Tibial artery (tissue), 4 donors: ENCODE measurements around the gene CIDEB.

Experiments
- DNase-seq, 2 donors: peaks; one replicate each; pipeline ENCODE4 v3.0.0-alpha.2; 2019
- H3K27ac ChIP-seq, 2 donors: fragments of 200-600 bp; sonication (generic) in 1 of 2; 1 replicate in 1 of 2; 2 replicates in 1 of 2; pipeline ENCODE4 v1.5.1; 2018 to 2019; ENCODE audit warnings: mild to moderate bottlenecking in 1 of 2
- H3K27me3 ChIP-seq, 2 donors: fragments of 200-600 bp; sonication (generic) in 1 of 2; one replicate each; pipeline versions ENCODE4 v1.5.1 to v1.6.0; 2016 to 2019
- H3K36me3 ChIP-seq, 3 donors: fragments of 200-600 bp; sonication (generic) in 2 of 3; one replicate each; pipeline ENCODE4 v1.5.1; 2016 to 2019; ENCODE audit warnings: mild to moderate bottlenecking in 2 of 3
- H3K4me1 ChIP-seq, 4 donors: fragments of 200-600 bp; sonication (generic) in 2 of 4; 1 replicate in 3 of 4; 2 replicates in 1 of 4; pipeline ENCODE4 v1.5.1; 2016 to 2019
- H3K4me3 ChIP-seq, 2 donors: fragments of 200-600 bp; sonication (generic) in 1 of 2; 1 replicate in 1 of 2; 2 replicates in 1 of 2; pipeline ENCODE4 v1.5.1; 2018 to 2019; ENCODE audit warnings: mild to moderate bottlenecking in 2 of 2
- H3K9me3 ChIP-seq, 3 donors: fragments of 200-600 bp; sonication (generic) in 1 of 3; one replicate each; pipeline ENCODE4 v1.5.1; 2016 to 2019
- CTCF ChIP-seq, 2 experiments: fragments of 200-600 bp in 1 of 2; fragments of 450-650 bp in 1 of 2; IDR thresholded peaks; one replicate each; pipeline ENCODE4 v1.5.1; 2017 to 2019; ENCODE audit warnings: antibody characterized with exemption in 2 of 2, mild to moderate bottlenecking in 1 of 2, moderate library complexity in 1 of 2
- intact Hi-C: fragments of 100-400 bp; cut with DNase I; formaldehyde crosslinking; loops from one replicate; pipeline ENCODE4 v1.15.0; 2023; ENCODE audit warnings: low total_unique reads

Gene CIDEB

GRCh38 chr14:24308342-24309124, 756 bp upstream of the CIDEB start:
- peaks cover 0 to 29% (median 16%) of the 10 kb centered on the region in 4 donors for H3K4me1 ChIP-seq
- no peaks in the 10 kb centered on the region for H3K9me3 ChIP-seq
- H3K4me3 ChIP-seq: no peak overlapping the region
- no peaks in the 10 kb centered on the region for H3K27me3 ChIP-seq
- no peak overlapping the region for H3K27ac ChIP-seq
- no peak for DNase-seq
- peaks cover 29 to 44% (median 38%) of the 10 kb centered on the region in 3 donors for H3K36me3 ChIP-seq
- no peak for TF ChIP-seq CTCF (IDR thresholded peaks at IDR 0.05)
- intact Hi-C loops: no loop called here

GRCh38 chr14:24307156-24307574, 612 bp downstream of the CIDEB start:
- no peak overlapping the region for H3K4me3 ChIP-seq
- no peak for DNase-seq
- H3K4me1 ChIP-seq: peaks cover 0 to 29% (median 16%) of the 10 kb centered on the region in 4 donors
- H3K27me3 ChIP-seq: no peaks in the 10 kb centered on the region
- H3K36me3 ChIP-seq: peaks cover 43 to 57% (median 51%) of the 10 kb centered on the region in 3 donors
- intact Hi-C loops: no loop called here
- no peak overlapping the region for H3K27ac ChIP-seq
- no peaks in the 10 kb centered on the region for H3K9me3 ChIP-seq
- no peak for TF ChIP-seq CTCF (IDR thresholded peaks at IDR 0.05)

GRCh38 chr14:24304019-24304387, 3.8 kb downstream of the CIDEB start:
- H3K9me3 ChIP-seq: no peaks in the 10 kb centered on the region
- intact Hi-C loops: no loop called here
- no peak overlapping the region for H3K27ac ChIP-seq
- H3K4me3 ChIP-seq: no peak overlapping the region
- peaks cover 52 to 65% (median 59%) of the 10 kb centered on the region in 3 donors for H3K36me3 ChIP-seq
- no peak for DNase-seq
- TF ChIP-seq CTCF (IDR thresholded peaks at IDR 0.05): no peak
- no peaks in the 10 kb centered on the region for H3K27me3 ChIP-seq
- peaks cover 0 to 22% (median 18%) of the 10 kb centered on the region in 4 donors for H3K4me1 ChIP-seq

- Histone ChIP-seq H3K9me3 (no peaks in the 10 kb centered on the region), H3K36me3 (peaks cover 49 to 54% (median 51%) of the 10 kb centered on the region in 3 donors), H3K27ac (peak overlapping the region; percentile 76 to 85), H3K27me3 (no peaks in the 10 kb centered on the region), H3K4me3 (peak overlapping the region; percentile 91 to 96), H3K4me1 (peaks cover 0 to 34% (median 25%) of the 10 kb centered on the region in 4 donors)
- intact Hi-C loops: no loop called here
- no peak for TF ChIP-seq CTCF (IDR thresholded peaks at IDR 0.05)
- DNase-seq: no peak
These were observed 7.3 kb downstream of the CIDEB start for GRCh38 chr14:24300326-24300980.

GRCh38 chr14:24299255-24300191, 8.3 kb downstream of the CIDEB start, which contains the start of the genes DHRS1 and NOP9:
Gene DHRS1, minus strand, starts transcription at chr14:24299780. Its CDS starts 674 bp downstream, at chr14:24299106.
Gene NOP9, plus strand, starts transcription at chr14:24299850. Its CDS starts 105 bp downstream, at chr14:24299955.
- peak; percentile 89 to 92 for DNase-seq
- no peak for TF ChIP-seq CTCF (IDR thresholded peaks at IDR 0.05)
- H3K4me1 ChIP-seq: peaks cover 0 to 34% (median 25%) of the 10 kb centered on the region in 4 donors
- H3K9me3 ChIP-seq: no peaks in the 10 kb centered on the region
- peaks cover 44 to 54% (median 45%) of the 10 kb centered on the region in 3 donors for H3K36me3 ChIP-seq
- peak within 1 kb of the TSS; percentile 76 to 85 for H3K27ac ChIP-seq
- no peaks in the 10 kb centered on the region for H3K27me3 ChIP-seq
- H3K4me3 ChIP-seq: peak within 1 kb of the TSS; percentile 91 to 96
- intact Hi-C loops: loop anchor here (5.0 kb wide), 1 partner anchor 57 kb away; the partner anchor contains the start of gene TINF2
